Motor neuron (in vitro differentiated cells): Measurements from ENCODE around the gene SUMO3. TPM values are rescaled to one million over a fixed set of nuclear protein-coding genes. Genes with fewer than 3 reads are reported as not detected.

Source experiments
- ATAC-seq, 8 experiments: fragments of 200-7000 bp; cut with Tn5 transposase; replicated peaks in 6 of 8; 2 replicates each; pipeline ENCODE4 v1.8.0; 2021; ENCODE audit warnings: mild to moderate bottlenecking in 8 of 8, moderate library complexity in 8 of 8
- H3K27ac ChIP-seq, 2 donors: fragments of 250-450 bp; sonication (Bioruptor Pico); 2 replicates each; pipeline ENCODE4 v1.9.0; 2021; ENCODE audit warnings: antibody characterized with exemption in 2 of 2, mild to moderate bottlenecking in 2 of 2, moderate library complexity in 1 of 2
- H3K4me1 ChIP-seq, 2 donors: fragments of 250-450 bp; sonication (Bioruptor Pico); replicated peaks in 1 of 2; 2 replicates each; pipeline ENCODE4 v1.6.1; 2021; ENCODE audit warnings: antibody characterized with exemption in 2 of 2, mild to moderate bottlenecking in 2 of 2, moderate library complexity in 1 of 2
- H3K4me3 ChIP-seq, 5 donors: fragments of 250-450 bp; sonication (Bioruptor Pico); 2 replicates each; pipeline ENCODE4 v1.9.0; 2021; ENCODE audit warnings: antibody characterized with exemption in 5 of 5, mild to moderate bottlenecking in 5 of 5, moderate library complexity in 4 of 5
- WGBS, 10 experiments: fragments of 450-650 bp; shearing (Covaris generic); methylation state at CpG; one replicate each; pipeline ENCODE4 v1.0.0; 2022; 5-methylcytosine and 5-hydroxymethylcytosine counted together
- in situ Hi-C, 9 experiments: fragments of 400-800 bp; cut with MboI; loops; one replicate each; pipeline ENCODE4 v1.15.0; 2021; ENCODE audit warnings: low sequenced_read_pairs in 9 of 9, low pct_unique_long_range_greater_than_20kb in 2 of 9; ENCODE audit not compliant: unreplicated experiment in 9 of 9
- total RNA-seq, 8 experiments: library from RNA; unstranded; fragments of 300-600 nt; gene quantifications; 2 replicates each; pipeline versions ENCODE4 v1.2.3 to v1.2.4, GENCODE V29; 2022

SUMO3 gene
- total RNA-seq = 100 to 1,000 TPM in 1 of 8 experiments, 10 to 100 TPM in 7; 46.6 to 103 (median 56.9) TPM

GRCh38 chr21:44817914-44818639 is at the start of gene SUMO3:
TSS of gene SUMO3 (minus strand) at chr21:44818062. CDS start at chr21:44817968, 94 bp downstream.
- WGBS, 10 experiments = 0 to 8% (median 1%) methylated on average over 3 to 23 of the region's 108 CpGs; no CpG with 5 or more reads in 7 of the 10 experiments
- ATAC-seq = peak; percentile 66 to 77 (median 72)
- Histone ChIP-seq H3K4me1 (peaks cover 2 to 6% of the 10 kb centered on the region in 2 donors), H3K27ac (peak within 1 kb of the TSS; percentile 88 to 89), H3K4me3 (peak within 1 kb of the TSS; percentile 60 to 99 (median 93))
- in situ Hi-C loops = no loop called here

GRCh38 chr21:44867464-44867863 is 49.6 kb upstream of the SUMO3 start:
- H3K4me3 ChIP-seq = no peak overlapping the region
- ATAC-seq = no peak
- peaks cover 25 to 31% of the 10 kb centered on the region in 2 donors for H3K4me1 ChIP-seq
- 20 to 100% (median 98%) methylated on average over 1 to 10 of the region's 15 CpGs; no CpG with 5 or more reads in 1 of the 10 experiments for WGBS, 10 experiments
- H3K27ac ChIP-seq = peak overlapping the region in 1 of 2 donors; percentile 61
- in situ Hi-C loops = no loop called here

- peak overlapping the region; percentile 19 to 61 for H3K27ac ChIP-seq
- ATAC-seq = peak in 6 of 8 experiments; percentile 11 to 64 (median 46)
- WGBS, 10 experiments = 40 to 83% (median 67%) methylated on average over 1 to 4 of the region's 7 CpGs; no CpG with 5 or more reads in 5 of the 10 experiments
- in situ Hi-C loops = no loop called here
- H3K4me1 ChIP-seq = peaks cover 20 to 30% of the 10 kb centered on the region in 2 donors
- no peak overlapping the region for H3K4me3 ChIP-seq
These were observed 48.9 kb upstream of the SUMO3 start for GRCh38 chr21:44866780-44867179.

GRCh38 chr21:44865561-44866280 is 47.9 kb upstream of the SUMO3 start:
- ATAC-seq = no peak
- H3K4me3 ChIP-seq = no peak overlapping the region
- peaks cover 11 to 19% of the 10 kb centered on the region in 2 donors for H3K4me1 ChIP-seq
- in situ Hi-C loops = no loop called here
- WGBS, 10 experiments = 75 to 100% (median 100%) methylated on average over 2 to 8 of the region's 12 CpGs; no CpG with 5 or more reads in 3 of the 10 experiments
- H3K27ac ChIP-seq = no peak overlapping the region

- Histone ChIP-seq H3K4me3 (no peak overlapping the region), H3K4me1 (peaks cover 8 to 14% of the 10 kb centered on the region in 2 donors), H3K27ac (no peak overlapping the region)
- WGBS, 10 experiments = 20 to 100% (median 92%) methylated on average over 1 to 9 of the region's 25 CpGs; no CpG with 5 or more reads in 4 of the 10 experiments
- in situ Hi-C loops = no loop called here
- ATAC-seq = no peak
These were observed 45.2 kb upstream of the SUMO3 start for GRCh38 chr21:44862869-44863685.

- H3K4me3 ChIP-seq = no peak overlapping the region
- H3K27ac ChIP-seq = no peak overlapping the region
- WGBS, 10 experiments = 60 to 100% (median 64%) methylated on average over 1 to 2 of the region's 10 CpGs; no CpG with 5 or more reads in 6 of the 10 experiments
- H3K4me1 ChIP-seq = peaks cover 0 to 3% of the 10 kb centered on the region in 2 donors
- in situ Hi-C loops = no loop called here
- ATAC-seq = no peak
These were observed 40.9 kb upstream of the SUMO3 start for GRCh38 chr21:44858791-44859190.

GRCh38 chr21:44858291-44858690 is 40.4 kb upstream of the SUMO3 start:
- 81 to 100% (median 91%) methylated on average over 6 to 7 of the region's 15 CpGs; no CpG with 5 or more reads in 6 of the 10 experiments for WGBS, 10 experiments
- H3K4me3 ChIP-seq = no peak overlapping the region
- no peak overlapping the region for H3K27ac ChIP-seq
- no peak for ATAC-seq
- in situ Hi-C loops = no loop called here
- H3K4me1 ChIP-seq = peaks cover 0 to 3% of the 10 kb centered on the region in 2 donors

- H3K4me3 ChIP-seq = no peak overlapping the region
These were observed 39.4 kb upstream of the SUMO3 start for GRCh38 chr21:44857127-44857892.

GRCh38 chr21:44856131-44856530 is 38.3 kb upstream of the SUMO3 start:
- H3K4me3 ChIP-seq = no peak overlapping the region
- H3K27ac ChIP-seq = no peak overlapping the region
- 78 to 100% (median 95%) methylated on average over 2 to 10 of the region's 17 CpGs; no CpG with 5 or more reads in 2 of the 10 experiments for WGBS, 10 experiments
- ATAC-seq = no peak
- in situ Hi-C loops = no loop called here
- no peaks in the 10 kb centered on the region for H3K4me1 ChIP-seq

More at GRCh38 chr21:44857127-44857892, 39.4 kb upstream of the SUMO3 start:
- in situ Hi-C loops = no loop called here
- WGBS, 10 experiments = 73 to 100% (median 98%) methylated on average over 1 to 12 of the region's 16 CpGs; no CpG with 5 or more reads in 2 of the 10 experiments
- Histone ChIP-seq H3K4me1 (peaks cover 0 to 3% of the 10 kb centered on the region in 2 donors), H3K27ac (no peak overlapping the region)
- ATAC-seq = no peak

- 87 to 100% (median 92%) methylated on average over 4 to 6 of the region's 14 CpGs; no CpG with 5 or more reads in 5 of the 10 experiments for WGBS, 10 experiments
- no peak for ATAC-seq
- in situ Hi-C loops = no loop called here
- Histone ChIP-seq H3K4me1 (no peaks in the 10 kb centered on the region), H3K27ac (no peak overlapping the region), H3K4me3 (no peak overlapping the region)
These were observed 37.7 kb upstream of the SUMO3 start for GRCh38 chr21:44855572-44855971.

GRCh38 chr21:44854664-44855446 is 37.0 kb upstream of the SUMO3 start:
- no peak for ATAC-seq
- Histone ChIP-seq H3K27ac (no peak overlapping the region), H3K4me3 (no peak overlapping the region), H3K4me1 (no peaks in the 10 kb centered on the region)
- in situ Hi-C loops = no loop called here
- WGBS, 10 experiments = 60 to 100% (median 95%) methylated on average over 1 to 20 of the region's 31 CpGs; no CpG with 5 or more reads in 1 of the 10 experiments
